ENCODE data around the gene TAF4.
"Not testable (repeated sequence)": the region's sequence is repeated elsewhere in the genome, so short reads cannot be mapped to it uniquely, and the experiment has no call there.

TAF4 gene

DNA sequence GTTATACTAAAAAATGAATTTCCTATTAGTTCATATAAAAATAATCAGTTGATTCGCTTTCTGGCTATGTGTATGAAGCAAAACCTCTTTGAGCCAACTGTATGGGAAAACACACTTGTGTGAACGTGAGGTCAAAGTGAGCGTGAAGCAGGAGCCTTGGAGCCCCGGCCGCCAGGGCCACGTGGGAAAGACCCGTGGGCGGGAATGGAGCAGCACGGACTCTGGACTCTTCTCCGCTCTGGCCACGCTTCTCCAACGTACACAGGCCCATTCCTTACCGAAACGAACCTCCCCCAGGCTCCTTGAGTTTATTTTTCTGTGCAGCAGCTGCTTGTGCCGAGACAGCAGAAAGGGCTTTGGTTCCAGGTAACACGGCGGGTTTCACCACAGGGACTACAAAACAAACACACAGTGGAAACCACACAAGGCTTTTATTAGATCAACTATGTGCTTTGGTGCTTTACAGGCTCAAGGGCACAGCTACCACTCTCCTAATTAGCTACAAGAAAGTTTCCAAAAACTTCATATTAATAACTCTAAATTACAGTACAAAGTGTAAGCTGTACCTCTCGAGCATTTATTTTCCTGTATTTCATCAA is 62.7 kb downstream of the TAF4 start:
- no peak for DNase-seq

- no peak for DNase-seq
These were observed 64.4 kb downstream of the TAF4 start for GRCh38 chr20:62001178-62001715.

- DNase-seq: no peak
These were observed 67.1 kb downstream of the TAF4 start for GRCh38 chr20:61998343-61999121.

- no peak for DNase-seq
These were observed 67.8 kb downstream of the TAF4 start for GRCh38 chr20:61997891-61998290.

- DNase-seq: no peak
These were observed 68.3 kb downstream of the TAF4 start for GRCh38 chr20:61997372-61997771.

- DNase-seq: no peak
These were observed 71.1 kb downstream of the TAF4 start for GRCh38 chr20:61994546-61994945.

GRCh38 chr20:61993058-61993457 is 72.6 kb downstream of the TAF4 start:
- DNase-seq: no peak

GRCh38 chr20:61991476-61991875 is 74.2 kb downstream of the TAF4 start:
- DNase-seq: no peak

DNA sequence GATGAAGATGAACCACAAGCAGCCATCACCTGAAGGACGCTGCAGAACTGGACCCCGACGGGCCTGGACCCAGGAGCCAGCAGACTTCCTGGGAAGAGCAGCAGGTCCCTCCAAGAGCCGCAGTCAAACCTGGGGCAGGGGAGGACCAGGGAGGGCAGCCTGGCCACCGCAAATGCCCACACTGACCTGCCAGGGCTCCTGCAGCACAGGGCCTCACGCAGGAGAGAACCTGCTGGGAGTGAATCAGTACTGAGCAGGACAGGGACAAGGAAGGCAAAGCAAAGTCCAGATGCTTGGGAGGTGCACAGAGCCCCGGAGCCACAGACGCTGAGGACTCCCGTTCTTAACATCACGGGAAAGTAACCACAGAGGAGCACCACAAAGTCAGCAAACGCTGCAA is 75.2 kb downstream of the TAF4 start:
- no peak for DNase-seq

GRCh38 chr20:61989741-61990140 is 75.9 kb downstream of the TAF4 start:
- no peak for DNase-seq

GRCh38 chr20:61988665-61989064 is 77.0 kb downstream of the TAF4 start:
- no peak for DNase-seq

DNA sequence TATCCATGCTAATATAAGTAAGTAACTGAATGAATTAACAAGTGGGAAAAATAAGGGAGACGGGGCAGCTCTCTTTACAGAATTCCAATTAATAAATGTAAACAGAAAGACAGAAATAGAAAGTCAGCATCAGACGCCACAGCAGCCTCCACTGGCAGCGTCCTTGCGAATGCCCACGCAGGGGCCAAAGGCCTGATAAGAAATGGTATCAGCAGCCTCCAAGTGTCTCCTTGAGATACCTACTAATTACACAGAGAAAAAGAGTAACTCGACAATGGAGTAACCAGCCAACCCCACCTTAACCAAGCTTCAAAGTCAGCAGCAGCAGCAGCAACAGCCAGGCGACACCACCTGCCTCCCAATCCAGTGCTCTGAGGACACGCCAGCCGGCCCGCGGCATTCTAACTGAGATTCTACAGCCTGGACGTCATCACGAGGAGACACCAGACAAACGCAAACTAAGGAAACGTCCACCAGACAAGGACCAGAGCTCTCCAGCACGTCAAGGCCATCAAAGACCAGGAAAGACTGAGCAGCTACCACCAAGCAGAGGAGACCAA is 78.8 kb downstream of the TAF4 start:
- DNase-seq: no peak

- DNase-seq: no peak
These were observed 80.6 kb downstream of the TAF4 start for GRCh38 chr20:61985096-61985495.

DNA sequence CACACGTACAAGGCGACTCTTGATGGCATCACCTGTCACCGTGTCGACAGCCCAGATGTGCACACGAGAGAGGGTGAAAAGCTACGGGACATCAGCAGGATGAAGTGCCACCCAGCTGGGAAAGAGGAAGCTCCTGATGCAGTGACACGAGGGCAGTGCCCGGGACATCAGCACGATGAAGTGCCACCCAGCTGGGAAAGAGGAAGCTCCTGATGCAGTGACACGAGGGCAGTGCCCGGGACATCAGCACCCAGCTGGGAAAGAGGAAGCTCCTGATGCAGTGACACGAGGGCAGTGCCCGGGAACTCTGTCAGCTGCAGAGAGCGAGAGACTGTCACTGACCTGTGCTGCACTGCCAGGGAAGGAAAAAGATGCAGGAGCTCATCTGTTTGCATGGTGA is 81.2 kb downstream of the TAF4 start:
- DNase-seq: peak; percentile 46 to 70 (median 64)

- peak in 2 of 4 experiments; percentile 3 to 6 for DNase-seq
These were observed 81.7 kb downstream of the TAF4 start for GRCh38 chr20:61983965-61984364.

GRCh38 chr20:61982951-61983315 is 82.7 kb downstream of the TAF4 start:
- DNase-seq: no peak

DNA sequence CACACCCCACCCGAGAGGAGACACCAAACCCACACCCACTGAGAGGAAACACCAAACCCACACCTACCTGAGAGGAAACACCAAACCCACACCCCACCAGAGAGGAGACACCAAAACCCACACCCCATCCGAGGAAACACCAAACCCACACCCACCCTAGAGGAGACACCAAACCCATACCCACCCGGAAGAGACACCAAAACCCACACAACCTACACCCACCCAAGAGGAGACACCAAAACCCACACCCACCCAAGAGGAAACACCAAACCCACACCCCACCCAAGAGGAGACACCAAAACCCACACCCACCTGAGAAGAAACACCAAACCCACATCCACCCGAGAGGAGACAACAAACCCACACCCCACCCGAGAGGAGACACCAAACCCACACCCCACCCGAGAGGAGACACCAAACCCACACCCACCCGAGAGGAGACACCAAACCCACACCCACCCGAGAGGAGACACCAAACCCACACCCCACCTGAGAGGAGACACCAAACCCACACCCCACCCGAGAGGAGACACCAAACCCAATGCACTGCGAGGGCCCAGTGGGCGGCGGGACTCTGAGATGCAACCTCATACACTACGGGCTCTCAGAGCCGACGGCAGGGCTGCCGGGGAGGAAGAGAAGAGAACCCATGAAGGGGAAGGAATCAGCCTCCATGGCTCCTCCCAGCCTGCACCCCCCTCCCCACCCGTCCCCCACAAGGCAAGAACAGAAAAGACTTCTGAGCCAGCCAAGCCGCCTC is 83.3 kb downstream of the TAF4 start:
- no peak for DNase-seq

- DNase-seq: not testable (repeated sequence)
These were observed 84.0 kb downstream of the TAF4 start for GRCh38 chr20:61981691-61982090.

DNA sequence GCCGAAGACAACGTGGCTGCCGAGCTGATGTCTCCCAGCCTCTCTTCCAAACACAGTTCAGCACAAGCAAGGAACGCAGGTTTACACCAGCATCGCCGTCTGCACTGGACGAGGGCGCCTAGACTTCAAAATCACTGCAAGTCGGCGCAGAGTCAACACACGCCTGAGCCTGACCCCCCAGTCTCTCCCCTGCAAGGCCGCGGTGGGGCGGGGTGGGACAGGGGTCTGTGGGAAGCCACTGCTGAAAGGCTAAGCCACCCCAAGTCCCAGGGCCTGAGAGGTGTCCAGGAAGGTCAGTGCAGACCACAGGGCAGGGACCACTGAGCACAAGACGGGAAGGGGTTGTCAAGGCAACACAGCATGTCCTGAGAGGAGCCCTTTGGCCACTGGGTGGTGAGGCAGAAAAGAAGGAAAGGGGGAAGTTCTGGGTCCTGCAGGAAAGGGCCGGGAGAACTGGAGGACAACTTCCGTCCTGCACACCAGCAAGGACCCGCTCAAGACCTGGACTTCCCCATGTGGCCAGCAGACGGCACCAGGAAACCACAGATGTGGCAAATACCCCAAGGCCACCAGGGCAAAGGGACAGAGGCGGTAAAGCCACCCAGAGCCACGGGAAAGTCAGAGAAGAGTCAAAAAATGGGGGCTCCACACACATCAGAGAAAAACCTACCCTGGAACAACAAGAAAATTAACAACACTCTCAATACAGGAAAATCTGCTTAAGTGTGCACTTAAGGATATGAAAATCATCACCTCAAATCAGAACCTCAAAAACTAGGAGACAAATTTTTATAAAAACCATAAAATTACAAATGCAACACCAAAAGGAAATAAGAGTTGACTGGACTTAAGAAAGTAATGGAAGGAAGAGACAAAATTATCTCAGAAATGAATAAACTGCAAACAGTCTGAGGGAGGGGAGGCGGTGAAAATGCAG is 84.8 kb downstream of the TAF4 start:
- peak; percentile 68 to 78 (median 74) for DNase-seq

GRCh38 chr20:61979701-61980635 is 85.7 kb downstream of the TAF4 start:
- DNase-seq: no peak

GRCh38 chr20:61979090-61979489 is 86.6 kb downstream of the TAF4 start:
- DNase-seq: no peak
